ENCODE data around the gene PRXL2B.
"Not testable (repeated sequence)": the region's sequence is repeated elsewhere in the genome, so short reads cannot be mapped to it uniquely, and the experiment has no call there.

Gene PRXL2B

DNA sequence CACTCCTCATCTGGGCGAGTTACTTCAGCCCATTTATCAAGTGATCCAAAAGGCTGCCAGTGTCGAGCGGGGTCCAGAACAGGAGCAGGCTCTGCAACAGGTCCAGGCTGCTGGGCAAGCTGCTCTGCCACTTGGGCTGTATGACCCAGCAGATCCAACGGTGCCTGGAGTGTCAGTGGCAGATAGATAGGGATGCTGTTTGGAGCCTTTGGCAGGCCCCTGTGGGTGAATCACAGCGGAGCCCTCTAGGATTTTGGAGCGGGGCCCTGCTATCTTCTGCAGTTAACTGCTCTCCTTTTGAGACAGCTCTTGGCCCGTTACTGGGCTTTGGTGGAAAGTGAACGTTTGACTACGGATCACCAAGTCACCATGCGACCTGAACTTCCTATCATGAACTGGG is 38.7 kb downstream of the PRXL2B start:
- no peak for DNase-seq

DNA sequence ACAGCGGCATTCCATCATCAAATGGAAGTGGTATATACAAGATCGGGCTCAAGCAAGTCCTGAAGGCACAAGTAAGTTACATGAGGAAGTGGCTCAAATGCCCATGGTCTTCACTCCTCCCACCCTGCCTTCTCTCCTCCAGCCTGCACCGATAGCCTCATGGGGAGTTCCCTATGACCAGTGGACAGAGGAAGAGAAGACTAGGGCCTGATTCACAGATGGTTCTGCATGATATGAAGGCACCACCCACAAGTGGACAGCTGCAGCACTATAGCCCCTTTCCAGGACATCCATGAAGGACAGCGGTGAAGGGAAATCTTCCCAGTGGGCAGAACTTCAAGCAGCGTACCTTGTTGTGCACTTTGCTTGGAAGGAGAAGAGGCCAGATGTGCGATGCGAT is 39.2 kb downstream of the PRXL2B start:
- DNase-seq, result not testable (repeated sequence)

DNA sequence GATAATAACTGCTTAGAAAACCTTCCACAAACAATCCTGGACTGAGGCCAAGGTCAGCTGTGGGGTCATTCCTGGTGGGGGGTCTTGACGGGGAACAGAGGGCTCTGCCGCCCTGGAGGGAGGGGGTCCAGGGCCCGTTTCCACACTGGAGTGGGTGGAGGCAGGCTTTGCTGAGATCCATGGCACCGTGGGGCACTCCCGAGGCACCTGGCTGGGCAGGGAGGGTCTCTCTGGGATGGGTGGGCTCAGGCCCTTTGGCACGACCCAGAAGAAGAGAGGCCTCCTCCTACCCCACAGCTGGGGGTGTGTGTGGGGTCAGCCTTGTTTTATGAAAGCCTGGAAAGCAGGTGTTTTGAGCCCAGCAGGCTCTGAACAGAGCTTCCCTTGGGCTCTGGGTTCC is 41.2 kb downstream of the PRXL2B start:
- DNase-seq, result no peak

DNA sequence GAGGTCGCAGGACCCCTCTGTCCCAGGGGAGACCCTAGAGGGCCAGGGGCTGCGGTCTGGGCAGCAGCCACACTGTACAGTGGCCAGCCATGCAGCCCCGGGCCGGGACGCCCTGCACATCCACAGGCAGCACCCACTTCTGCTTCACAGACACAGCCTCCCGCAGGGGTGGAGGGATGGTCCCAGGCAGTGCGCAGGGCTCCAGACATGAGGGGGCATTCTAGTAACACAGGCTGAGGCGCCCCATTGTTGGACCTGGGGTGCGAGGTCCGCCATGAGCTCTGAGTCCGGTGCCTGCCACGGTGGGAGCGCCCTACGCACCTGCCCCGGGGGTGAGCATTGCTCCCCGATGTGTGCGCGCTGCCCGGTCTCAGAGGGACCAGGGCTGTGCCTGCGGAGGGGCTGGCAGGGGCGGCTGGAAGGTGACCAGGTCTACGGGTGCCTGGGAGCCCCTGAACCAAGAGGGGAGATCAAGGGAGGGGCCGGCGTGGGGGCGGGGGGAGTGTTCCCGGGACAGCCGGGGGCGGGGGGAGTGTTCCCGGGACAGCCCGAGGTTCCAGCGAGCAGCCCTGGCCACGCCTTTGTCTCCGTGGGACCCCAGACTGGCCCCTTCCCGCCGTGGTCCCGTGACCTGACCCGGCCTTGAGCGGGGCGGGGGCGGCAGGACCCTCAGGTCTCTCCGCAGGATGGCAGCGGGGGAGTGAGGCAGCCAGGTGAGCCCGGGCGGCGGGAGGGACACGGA is 41.8 kb downstream of the PRXL2B start:
- no peak for DNase-seq

DNA sequence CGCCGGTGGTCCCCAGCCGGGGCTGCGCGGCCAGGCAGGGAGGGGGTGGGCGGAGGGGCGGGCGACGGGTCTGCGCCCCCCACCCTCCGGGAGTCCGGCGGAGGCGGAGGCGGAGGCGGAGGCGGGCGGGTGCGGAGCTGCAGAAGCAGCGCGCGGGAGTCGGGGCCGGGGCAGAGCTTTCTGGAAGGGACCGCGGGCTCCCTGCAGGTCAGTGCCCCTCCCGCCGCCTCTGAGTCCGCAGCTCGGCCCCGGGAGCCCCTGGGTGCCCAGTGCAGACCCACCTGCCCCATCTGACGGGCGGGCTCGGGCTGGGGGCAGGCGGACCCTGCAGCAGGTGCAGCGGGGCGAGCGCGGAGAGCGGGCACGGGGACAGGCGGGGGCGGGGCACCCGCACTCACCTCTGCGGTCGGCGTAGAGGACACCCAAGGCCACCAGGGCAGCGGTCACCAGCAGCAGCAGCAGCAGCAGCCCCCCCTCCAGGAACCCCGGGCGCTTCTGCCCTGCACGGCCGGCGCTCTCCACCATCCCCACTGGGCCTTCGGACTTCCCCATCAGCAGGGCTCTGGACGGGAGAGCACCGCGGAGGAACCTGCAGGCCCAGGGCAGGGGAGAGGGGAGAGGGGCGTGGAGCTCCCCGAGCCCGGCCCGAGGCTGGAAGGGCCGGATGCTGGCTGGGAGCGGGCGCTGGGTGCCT is 42.5 kb downstream of the PRXL2B start:
- no peak for DNase-seq

DNA sequence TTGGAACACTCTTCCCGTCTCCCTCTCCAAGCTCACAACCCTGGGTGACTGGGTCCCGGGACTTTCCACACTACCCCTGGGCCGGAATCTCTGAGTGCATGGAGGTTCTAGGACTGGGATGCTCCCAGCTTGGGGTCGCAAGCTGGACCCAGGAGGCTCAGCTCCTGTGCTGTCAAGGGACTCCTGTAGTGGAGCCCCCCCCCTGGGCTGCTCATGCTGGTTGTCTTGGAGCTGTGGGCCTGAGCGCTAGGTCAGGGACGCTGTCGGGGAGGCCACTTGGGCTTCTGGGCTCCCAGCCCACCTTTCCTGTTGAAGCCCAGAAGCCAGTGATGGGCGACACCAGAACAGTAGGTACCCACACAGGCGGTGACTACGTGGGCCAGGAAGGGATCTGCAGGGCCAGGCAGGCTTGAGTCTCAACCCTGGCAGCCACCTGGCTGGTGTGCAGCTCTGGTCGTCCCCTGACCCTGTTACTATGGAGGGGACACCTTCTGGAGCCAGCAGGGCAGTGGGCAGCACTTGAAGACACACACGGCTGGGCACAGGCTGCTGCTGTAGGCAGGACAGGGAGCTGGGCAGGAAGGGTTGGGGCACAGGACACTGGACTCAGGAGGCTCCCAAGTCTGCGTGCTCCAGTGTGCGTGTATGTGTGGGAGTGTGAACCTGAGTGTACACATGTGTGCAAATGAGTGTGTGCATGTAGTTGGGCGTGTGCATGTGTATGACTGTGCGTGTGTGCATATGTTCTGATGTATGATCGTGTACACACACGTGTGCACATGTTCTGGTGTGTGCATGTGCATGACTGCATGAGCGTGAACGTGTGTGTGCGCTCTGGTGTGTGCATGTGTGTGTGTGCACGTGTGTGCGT is 43.3 kb downstream of the PRXL2B start:
- no peak for DNase-seq

DNA sequence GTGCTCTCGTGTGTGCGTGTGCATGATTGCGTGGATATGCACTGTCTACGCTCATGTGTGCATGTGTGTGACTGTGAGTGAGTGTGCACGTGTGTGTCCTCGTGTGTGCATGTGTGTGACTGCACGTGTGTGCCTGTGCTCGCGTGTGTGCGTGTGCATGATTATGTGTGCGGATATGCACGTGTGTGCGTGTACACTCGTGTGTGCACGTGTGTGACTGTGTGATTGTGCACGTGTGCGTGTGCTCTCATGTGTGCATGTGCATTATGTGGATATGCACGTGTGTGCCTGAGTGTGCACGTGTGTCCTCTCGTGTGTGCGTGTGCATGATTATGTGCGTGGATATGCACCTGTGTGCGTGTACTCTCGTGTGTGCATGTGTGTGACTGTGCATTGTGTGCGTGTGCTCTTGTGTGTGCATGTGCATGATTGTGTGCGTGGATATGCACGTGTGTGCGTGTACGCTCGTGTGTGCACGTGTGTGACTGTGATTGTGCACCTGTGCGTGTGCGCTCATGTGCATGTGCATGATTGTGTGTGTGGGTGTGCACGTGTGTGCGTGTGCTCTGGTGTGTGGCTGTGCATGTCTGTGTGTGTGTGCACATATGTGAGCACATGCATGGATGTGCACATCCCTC is 44.0 kb downstream of the PRXL2B start:
- DNase-seq, result no peak

DNA sequence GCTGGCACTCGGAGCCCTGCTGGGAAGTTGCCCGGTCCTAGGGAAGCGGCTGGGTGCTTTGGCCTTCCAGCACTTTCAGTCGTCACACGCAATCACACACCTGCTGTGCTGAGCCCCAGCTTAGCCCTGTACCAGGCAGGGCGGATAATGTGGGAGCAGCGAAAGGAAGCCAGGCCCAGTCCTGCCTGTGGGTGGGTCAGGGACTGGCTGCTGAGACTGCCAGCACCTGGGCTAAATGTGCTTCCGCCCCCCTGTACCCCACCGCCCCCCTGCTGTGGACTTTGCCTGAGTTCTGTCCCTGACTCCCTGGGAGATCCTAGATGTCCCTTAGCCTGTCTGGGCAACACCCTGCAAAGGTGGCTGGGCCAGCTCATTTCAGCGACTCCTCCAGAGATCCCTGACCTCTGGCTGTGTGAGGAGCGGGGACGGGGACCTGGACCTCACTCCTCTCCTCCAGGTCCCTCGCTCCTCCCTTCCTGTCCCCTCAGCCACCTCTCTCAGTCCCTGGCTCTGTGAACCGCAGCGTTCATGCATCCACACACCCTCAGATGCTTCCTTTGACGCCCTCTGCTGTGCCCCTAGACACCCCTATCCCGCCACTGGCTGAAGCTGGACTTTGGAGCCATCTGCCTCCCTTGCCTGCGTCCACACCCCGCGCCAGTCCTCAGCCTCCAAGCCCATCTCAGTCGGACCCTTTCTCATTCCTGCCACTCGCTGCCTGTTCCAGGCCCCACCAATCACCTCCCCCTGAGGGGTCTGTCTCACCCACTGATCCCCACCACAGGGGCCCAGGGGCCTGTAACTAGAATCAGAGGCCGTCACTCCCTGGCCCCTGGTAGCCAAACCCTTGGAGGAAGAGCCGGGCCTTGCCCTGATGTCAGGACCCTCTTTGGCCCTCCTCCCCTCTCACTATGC is 44.8 kb downstream of the PRXL2B start:
- no peak for DNase-seq

DNA sequence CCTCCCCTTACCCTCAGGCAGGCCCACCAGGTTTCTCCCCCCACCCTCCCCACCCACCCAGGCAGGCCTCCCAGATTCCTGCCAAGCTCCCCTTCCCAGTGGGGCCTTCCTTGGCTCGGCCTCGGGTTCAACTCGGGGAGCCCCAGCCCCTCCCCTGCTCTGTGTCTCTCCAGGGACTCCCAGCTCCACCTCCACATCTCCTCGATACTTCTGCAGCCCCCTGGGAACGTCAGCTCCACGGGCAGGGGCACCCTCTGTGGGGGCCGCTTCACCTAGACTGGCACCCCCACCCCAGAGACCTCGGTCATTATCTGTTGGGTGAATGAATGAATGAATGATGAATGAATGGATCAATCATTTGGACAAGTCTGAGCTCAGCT is 45.5 kb downstream of the PRXL2B start:
- no peak for DNase-seq

DNA sequence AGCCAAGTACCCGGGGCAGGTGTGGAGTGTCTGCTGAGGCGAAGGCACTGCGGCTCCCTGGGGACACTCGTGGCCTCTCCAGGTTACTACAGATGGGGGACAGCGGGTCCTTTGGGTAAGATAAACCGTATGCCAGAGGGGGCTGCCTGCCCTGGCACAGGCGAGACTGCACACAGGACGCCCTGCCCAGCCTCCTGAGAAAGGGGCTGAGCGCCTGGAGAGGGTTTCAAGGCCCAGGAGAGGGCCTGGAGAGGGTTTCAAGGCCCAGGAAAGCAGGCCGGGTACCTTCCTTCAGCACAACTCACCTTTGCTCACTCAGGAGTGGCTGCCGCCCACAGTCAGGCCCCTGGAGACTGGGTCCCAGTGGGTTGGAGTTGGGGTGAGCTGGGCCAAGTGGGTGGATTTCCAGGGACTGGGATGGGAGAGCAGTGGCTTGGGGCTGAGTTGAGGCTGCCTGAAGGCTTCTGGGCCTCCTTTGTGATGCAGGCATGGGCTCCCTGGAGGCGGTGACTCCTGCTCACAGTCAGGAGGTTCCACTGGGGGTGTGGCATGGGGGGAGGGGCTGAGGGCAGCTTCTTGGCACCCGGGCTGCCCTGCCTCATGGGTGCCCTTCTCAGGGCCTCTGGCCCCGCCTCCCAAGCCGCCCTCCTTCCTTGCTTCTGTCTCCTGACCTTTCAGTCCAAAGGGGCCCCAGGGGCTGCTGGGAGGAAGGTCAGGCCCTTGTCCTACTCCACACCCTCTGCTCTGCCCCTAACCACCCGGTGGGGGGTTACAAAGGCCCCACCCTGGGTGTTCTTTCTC is 46.2 kb downstream of the PRXL2B start, which contains the start of gene MMEL1:
TSS of gene MMEL1 (minus strand) at position 456 of the 801 bp plus-strand sequence. CDS start 3,532 bp downstream, outside the sequence.
- DNase-seq, result no peak

DNA sequence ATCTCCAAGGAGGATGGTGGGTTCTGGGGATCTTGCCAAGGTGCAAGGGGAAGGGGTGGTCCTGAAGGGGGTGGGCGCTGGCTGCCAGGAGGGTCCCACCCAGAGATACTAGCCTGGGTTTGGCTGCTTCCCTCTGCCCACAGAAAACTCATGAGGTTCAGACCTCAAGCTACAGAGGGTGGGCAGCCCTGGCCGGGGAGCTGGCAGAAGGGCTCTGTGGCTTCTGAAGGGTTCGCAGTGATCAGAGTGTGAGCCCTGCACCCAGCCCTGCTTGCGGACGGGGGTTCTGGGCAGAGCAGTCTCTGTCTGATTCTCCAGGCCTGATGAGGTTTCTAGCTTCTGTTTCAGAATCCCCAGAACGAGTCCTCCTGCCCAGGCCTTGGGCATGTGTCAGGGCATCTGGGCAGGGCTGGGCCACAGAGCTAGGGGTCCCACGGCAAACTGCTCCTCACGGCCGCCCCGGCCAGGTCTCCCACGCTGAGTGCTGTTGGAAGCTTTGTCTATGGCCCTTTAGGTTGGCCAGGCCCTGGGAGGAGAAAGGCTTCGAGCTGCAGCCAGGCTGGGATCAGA is 46.9 kb downstream of the PRXL2B start:
- DNase-seq, result no peak

DNA sequence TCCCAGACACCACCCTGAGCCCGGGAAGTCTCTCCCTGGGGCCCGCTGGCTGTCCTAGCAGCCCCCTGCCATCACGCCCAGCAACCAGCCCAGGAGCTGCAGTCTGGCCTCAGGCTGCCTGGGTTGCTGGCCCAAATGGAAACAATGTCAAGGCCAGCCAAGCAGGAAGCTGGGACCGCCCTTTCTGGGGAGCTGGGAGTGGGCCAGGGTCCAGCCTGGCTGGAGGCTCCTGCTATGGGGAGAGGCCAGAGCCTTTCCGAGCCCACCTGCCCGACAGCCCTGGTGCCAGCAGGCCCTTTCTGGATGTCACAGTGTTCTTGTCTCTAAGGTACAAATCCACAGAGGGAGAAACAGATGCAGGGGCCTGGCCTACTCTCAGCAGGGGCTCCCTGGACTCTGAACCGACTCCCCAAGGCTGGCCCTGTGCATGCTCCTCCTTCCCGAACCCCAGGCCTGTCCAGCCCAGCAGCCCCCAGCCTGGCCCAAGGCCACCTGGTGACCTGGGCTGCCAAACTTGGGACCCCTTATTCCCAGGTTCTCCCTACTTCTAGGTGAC is 47.4 kb downstream of the PRXL2B start:
- DNase-seq, result no peak

DNA sequence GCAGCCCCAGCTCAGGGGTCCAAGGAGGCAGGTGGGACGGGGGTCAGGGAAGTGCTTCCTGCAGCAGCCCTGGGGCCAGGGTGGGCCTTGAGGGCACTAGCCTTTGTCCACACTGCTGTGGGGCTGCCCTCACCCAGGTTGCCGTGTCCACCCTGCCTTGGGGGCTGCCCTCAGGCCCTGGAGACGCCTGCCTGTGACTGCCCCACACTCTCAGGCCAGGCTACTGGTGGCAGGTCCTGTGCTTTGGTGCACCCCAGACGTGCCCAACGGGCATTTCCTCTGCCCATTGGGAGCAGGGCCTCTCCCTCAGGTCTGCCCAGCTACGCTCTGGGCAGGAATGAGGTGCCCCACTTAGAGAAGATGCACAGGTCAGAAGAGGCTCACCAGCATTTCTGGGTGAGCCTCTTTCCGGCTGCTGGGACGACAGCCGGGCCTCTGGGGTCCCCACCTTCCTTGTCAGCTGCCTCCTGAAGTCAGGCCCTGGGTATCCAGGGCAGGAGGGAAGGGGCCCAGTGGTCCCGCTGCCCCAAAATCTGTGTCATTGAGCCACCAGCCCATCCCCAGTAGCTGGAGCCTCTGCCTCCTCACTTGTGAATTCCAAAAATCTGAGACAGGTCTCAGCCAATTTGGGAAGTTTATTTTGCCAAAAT is 48.9 kb downstream of the PRXL2B start:
- DNase-seq, result no peak

DNA sequence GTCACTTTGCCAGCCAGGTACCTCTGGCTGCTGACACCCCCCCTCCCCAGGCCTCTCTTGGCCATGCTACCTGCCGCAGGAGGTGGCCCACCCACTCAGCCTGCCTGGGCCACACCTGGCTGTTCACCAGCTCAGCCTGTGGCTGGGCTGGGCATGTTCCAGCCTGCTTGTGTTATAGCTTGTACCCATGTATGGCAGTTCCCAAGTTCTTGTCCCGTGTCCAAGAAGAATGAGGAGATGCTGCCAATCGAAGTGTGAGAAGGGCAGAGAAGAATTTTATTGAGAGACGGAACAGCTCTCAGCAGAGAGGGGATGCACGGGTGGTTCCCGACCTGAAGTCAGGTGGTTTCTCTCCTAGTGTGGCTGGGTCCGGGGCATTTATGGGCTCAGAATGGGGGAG is 50.2 kb downstream of the PRXL2B start:
- no peak for DNase-seq

DNA sequence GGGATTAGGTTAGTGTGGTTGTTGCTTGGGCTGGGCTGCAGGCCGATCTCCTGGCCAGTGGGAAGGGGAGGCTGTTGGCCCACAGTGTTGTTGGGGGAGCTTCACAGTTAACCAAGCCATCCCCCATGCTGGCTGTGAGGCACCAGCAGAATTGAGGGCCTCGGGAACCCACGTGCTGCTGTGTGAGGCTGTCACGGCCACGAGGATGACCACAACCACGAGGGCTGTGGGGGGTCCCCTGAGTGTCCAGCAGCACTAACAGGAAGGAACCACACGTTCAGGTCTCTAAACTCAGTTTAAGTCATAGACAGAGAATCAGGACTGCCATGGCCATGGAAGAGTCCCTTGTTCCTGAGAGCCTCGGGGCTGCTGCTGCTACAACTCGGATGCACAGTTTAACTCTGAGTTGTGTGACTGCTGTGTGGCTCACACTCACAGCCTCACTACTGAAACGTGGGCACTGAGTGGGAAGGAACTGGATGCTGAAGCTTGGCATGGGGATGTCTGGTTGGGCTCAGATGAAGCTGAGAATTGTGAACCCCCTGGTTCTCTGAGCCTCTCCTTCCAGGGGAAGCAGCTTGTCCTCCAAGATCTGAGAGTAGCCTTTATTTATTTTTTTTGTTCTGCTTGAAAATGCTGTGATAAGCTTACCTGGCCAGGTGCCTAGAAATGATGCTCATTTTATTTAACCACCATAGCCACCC is 51.0 kb downstream of the PRXL2B start:
- no peak for DNase-seq

DNA sequence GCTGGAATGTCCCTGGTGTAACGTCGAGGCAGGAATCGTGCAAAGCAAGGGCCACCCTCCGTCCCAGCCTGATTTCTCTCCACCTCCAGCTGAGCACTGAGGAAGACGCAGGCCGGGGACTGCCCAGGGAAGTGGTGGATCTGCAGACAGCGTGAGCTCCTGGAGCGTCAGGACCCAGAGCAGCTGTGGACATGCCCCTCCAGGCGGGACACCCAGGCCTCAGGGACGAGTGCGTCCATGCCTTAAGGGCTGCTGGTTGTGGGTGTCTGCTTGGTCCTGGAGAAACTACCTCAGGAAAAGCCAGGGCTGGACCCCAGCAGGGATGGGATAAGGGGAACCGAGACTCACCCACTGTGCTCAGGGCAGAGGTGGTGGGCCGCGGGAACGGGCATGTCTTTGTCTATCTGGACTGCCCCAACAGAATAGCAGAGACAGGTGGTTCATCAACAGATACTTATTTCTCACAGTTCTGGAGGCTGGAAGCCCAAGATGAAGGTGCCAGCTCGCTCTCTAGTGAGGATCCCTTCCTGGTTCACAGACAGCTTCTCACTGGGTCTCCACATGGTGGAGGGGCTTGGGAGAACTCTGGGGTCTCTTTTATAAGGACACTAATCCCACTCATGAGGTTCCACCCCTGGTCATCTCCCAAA is 52.0 kb downstream of the PRXL2B start:
- no peak for DNase-seq

DNA sequence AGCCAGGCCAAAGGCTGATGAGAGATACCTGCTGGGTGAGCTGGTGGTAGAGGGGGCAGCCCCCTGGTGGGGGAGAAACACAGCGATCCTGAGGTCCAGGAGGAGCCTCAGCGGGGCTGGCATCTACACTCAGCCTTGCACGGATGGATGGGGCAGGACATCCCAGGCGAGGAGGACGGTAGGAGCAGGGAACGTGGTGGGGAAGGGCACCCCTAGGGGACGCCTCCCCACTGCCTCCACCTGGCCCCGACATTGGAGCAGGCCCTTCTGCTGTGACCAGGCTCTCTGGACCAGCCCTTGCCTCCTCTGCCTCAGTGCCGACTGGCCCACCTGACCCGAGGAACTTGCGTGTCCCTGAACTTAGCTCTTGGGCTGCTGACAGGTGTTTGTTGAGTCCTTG is 52.6 kb downstream of the PRXL2B start:
- no peak for DNase-seq
